OCI-LY3 (cell line): ENCODE data around the gene COL13A1.

Source experiments
- H2AFZ ChIP-seq: fragments of 200-600, 300-600 bp; shearing (Covaris generic); 2 replicates; pipeline ENCODE4 v1.6.0; 2014; ENCODE audit warnings: antibody characterized with exemption, low read depth, low read length
- H3K27ac ChIP-seq: fragments of 200-600, 300-600 bp; sonication (generic); 2 replicates; pipeline ENCODE4 v1.5.1; 2014; ENCODE audit warnings: mild to moderate bottlenecking, low read length, moderate library complexity, mixed read lengths
- H3K27me3 ChIP-seq: fragments of 200-600, 300-600 bp; sonication (generic); 2 replicates; pipeline ENCODE4 v1.6.1; 2014; ENCODE audit warnings: low read depth, low read length, mixed read lengths
- H3K36me3 ChIP-seq: fragments of 200-600, 300-600 bp; sonication (generic); replicated peaks from 2 replicates; pipeline ENCODE3; 2014; ENCODE audit warnings: low read depth, low read length, mixed read lengths
- H3K4me1 ChIP-seq: fragments of 300-600, 200-600 bp; sonication (generic); 2 replicates; pipeline ENCODE4 v1.6.1; 2014; ENCODE audit warnings: low read length, mixed read lengths
- H3K4me2 ChIP-seq: fragments of 200-600, 300-600 bp; sonication (generic); 2 replicates; pipeline ENCODE4 v1.6.1; 2014; ENCODE audit warnings: low read length, mixed read lengths
- H3K4me3 ChIP-seq: fragments of 300-600, 200-600 bp; sonication (generic); 2 replicates; pipeline ENCODE4 v1.5.1; 2014; ENCODE audit warnings: antibody characterized with exemption, mild to moderate bottlenecking, low read length, moderate library complexity
- H3K79me2 ChIP-seq: fragments of 300-600, 200-600 bp; shearing (Covaris generic); 2 replicates; pipeline ENCODE4 v1.6.1; 2014; ENCODE audit warnings: mild to moderate bottlenecking, low read length, mixed read lengths
- H3K9ac ChIP-seq: fragments of 300-600, 200-600 bp; shearing (Covaris generic); 2 replicates; pipeline ENCODE4 v1.6.0; 2014; ENCODE audit warnings: mild to moderate bottlenecking, low read length, moderate library complexity
- H3K9me3 ChIP-seq: fragments of 200-600, 300-600 bp; shearing (Covaris generic); 2 replicates; pipeline ENCODE4 v1.6.1; 2014; ENCODE audit warnings: low read length, mixed read lengths; ENCODE audit not compliant: insufficient read depth
- H4K20me1 ChIP-seq: fragments of 200-600, 300-600 bp; sonication (generic); 2 replicates; pipeline ENCODE4 v1.6.1; 2016; ENCODE audit warnings: low read length, mixed read lengths; ENCODE audit not compliant: insufficient read depth
- EZH2phosphoT487 ChIP-seq: fragments of 200-600 bp; shearing (Covaris generic); IDR thresholded peaks from 2 replicates; pipeline ENCODE4 v1.6.1; 2018; ENCODE audit warnings: antibody characterized with exemption, mixed run types, low read depth
- TF ChIP-seq, protein P1 (sequence below): fragments of 200-600, 300-600 bp; sonication (generic); IDR thresholded peaks from 2 replicates; pipeline ENCODE4 v1.5.1; 2014; ENCODE audit warnings: antibody characterized with exemption, low read length, low read depth

Gene COL13A1

DNA sequence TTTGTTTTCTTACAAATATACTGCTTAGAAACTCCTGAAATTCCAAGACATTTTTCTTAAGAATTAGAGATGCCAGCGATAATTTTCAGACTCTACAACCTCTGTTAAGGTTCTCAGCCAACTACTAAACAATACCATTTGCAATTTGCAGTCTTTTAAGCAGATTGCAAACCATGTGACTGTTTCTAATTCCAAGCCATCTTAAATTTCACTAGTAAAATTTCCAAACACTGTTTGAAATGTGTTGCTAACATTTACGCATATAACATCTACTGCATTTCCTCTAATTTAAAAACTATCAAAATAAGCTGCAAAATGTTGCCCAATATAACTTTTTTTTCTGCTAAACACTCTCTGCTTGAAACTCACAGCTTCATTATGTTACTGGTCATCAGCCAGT lies 194.9 kb downstream of the COL13A1 start:
- H3K36me3 ChIP-seq: no peaks in the 10 kb centered on the region

DNA sequence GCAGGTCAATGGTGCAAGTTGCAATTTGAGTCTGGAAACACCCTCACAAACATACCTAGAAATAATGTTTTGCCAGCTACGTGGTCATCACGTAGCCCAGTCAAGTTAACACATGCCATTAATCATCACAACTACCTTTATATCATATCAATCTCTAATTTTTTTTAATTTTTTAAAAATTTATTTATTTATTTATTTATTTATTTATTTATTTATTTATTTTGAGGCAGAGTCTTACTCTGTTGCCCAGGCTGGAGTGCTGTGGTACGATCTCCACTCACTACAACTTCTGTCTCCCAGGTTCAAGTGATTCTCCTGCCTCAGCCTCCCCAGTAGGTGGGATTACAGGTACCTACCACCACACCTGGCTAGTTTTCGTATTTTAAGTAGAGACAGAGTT lies 198.6 kb downstream of the COL13A1 start:
- Histone ChIP-seq H3K4me1 (no peaks in the 10 kb centered on the region), H2AFZ (no peak overlapping the region), H3K27me3 (peaks cover 15% of the 10 kb centered on the region; the same call in 1 of the 2 replicates), H4K20me1 (no peaks in the 10 kb centered on the region), H3K4me2 (no peak overlapping the region), H3K27ac (no peak overlapping the region), H3K4me3 (no peak overlapping the region), H3K79me2 (no peaks in the 10 kb centered on the region), H3K9ac (no peak overlapping the region), H3K9me3 (no peaks in the 10 kb centered on the region), H3K36me3 (no peaks in the 10 kb centered on the region)
- TF ChIP-seq, protein P1, sequence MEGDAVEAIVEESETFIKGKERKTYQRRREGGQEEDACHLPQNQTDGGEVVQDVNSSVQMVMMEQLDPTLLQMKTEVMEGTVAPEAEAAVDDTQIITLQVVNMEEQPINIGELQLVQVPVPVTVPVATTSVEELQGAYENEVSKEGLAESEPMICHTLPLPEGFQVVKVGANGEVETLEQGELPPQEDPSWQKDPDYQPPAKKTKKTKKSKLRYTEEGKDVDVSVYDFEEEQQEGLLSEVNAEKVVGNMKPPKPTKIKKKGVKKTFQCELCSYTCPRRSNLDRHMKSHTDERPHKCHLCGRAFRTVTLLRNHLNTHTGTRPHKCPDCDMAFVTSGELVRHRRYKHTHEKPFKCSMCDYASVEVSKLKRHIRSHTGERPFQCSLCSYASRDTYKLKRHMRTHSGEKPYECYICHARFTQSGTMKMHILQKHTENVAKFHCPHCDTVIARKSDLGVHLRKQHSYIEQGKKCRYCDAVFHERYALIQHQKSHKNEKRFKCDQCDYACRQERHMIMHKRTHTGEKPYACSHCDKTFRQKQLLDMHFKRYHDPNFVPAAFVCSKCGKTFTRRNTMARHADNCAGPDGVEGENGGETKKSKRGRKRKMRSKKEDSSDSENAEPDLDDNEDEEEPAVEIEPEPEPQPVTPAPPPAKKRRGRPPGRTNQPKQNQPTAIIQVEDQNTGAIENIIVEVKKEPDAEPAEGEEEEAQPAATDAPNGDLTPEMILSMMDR: no peak
- no peak for TF ChIP-seq EZH2phosphoT487

More for the DNA sequence above, 194.9 kb downstream of the COL13A1 start:
- Histone ChIP-seq H3K4me1 (no peaks in the 10 kb centered on the region), H3K4me3 (no peak overlapping the region), H3K79me2 (no peaks in the 10 kb centered on the region), H3K9me3 (no peaks in the 10 kb centered on the region), H2AFZ (no peak overlapping the region), H3K27ac (no peak overlapping the region), H3K27me3 (peaks cover 16% of the 10 kb centered on the region; the same call in 1 of the 2 replicates), H3K4me2 (no peak overlapping the region), H4K20me1 (no peaks in the 10 kb centered on the region), H3K9ac (no peak overlapping the region)
- TF ChIP-seq, protein P1: no peak
- no peak for TF ChIP-seq EZH2phosphoT487

DNA sequence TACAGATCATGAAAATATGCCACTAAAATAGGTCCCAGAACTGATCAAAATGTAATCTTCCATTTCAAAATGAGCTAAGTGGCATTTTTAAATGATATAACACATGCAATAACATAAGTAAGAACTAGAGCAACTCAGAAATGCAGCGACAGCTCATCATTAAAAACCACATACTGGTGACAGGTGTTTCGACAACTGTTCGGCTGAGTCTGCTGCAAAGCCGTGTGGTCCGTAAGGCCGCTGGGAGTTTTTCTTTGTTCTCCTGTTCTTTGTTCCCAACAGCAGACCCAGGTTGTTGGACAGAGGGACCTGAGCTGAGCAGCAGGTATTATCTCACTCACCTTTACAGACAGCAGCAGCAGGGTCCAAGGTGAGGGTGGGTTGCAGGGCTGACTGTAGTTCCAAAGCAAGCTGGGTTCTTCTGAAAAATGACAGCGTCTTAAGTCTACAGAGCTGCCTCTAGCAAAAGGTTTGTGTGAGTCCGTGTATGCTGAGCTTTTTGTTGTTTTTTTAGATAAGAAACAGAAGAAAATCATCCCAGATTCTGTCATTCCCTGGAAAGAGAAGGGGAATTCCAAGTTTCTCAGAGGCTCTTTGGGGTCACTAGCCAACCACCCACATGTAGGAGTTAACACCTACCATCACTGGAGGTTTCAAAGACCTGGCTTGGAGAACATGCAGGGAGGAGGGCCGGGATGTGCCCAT lies 205.6 kb downstream of the COL13A1 start:
- H3K4me2 ChIP-seq: no peak overlapping the region
- H3K4me1 ChIP-seq: no peaks in the 10 kb centered on the region
- no peaks in the 10 kb centered on the region for H3K36me3 ChIP-seq
- H3K79me2 ChIP-seq: no peaks in the 10 kb centered on the region
- no peak overlapping the region for H2AFZ ChIP-seq
- TF ChIP-seq, protein P1: no peak
- no peak for TF ChIP-seq EZH2phosphoT487
- H3K27me3 ChIP-seq: peaks cover 9% of the 10 kb centered on the region; the same call in 1 of the 2 replicates
- H4K20me1 ChIP-seq: no peaks in the 10 kb centered on the region
- H3K4me3 ChIP-seq: no peak overlapping the region
- no peak overlapping the region for H3K9ac ChIP-seq
- no peak overlapping the region for H3K27ac ChIP-seq
- H3K9me3 ChIP-seq: no peaks in the 10 kb centered on the region
